CD4-positive, alpha-beta T cell treated with Interleukin-6 at 100 ng/mL for 8 hours (primary cell): ENCODE results near the gene NMT2.

ENCODE experiments used
- DNase-seq: peaks from one replicate; pipeline ENCODE4 v3.0.0-alpha.2; 2020; ENCODE audit warnings: mixed read lengths, low spot score

NMT2 gene

DNA sequence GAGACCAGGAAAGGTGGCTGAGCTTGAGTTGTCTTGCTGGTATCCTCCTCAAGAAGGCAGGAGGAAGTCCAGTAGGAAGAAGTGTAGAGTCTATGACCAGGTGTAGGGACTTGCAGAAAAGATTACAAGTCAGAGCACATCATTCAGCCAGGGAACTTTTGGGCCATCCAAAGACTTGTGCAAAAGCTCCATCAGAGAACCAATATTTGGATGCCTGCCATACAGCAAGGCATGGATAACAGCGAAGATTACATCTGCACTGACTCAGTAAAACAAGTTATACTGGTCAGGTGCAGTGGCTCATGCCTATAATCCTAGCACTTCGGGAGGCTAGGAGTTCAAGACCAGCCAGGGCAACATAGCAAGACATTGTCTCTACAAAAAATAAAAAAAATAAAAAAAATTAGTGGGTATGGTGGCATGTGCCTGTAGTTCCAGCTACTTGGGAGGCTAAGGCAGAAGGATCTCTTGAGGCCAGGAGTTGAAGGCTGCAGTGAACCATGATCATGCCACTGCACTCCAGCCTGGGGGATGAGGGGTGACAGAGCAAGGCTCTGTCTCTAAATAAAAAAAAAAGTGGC, 13.2 kb upstream of the NMT2 start:
- DNase-seq = no peak

DNA sequence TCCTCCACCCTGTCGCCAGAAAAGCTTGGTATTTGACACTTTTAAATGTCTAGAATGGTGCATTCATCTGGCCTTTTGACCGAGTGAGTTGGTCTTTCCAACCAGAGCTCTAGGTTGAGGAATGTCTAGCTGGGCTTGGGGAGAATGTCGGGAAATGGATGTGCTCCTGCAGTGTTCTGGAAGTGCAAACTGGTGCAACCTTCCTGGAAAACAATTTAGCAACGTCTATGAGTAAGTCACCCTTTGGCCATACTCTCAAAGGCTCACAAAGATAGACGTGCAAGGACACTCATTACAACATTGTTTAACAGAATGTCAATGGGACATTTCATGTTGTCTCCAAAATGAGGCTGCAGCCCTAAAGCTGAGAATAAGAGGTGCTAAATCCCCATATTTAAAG, 12.2 kb upstream of the NMT2 start:
- DNase-seq = no peak

DNA sequence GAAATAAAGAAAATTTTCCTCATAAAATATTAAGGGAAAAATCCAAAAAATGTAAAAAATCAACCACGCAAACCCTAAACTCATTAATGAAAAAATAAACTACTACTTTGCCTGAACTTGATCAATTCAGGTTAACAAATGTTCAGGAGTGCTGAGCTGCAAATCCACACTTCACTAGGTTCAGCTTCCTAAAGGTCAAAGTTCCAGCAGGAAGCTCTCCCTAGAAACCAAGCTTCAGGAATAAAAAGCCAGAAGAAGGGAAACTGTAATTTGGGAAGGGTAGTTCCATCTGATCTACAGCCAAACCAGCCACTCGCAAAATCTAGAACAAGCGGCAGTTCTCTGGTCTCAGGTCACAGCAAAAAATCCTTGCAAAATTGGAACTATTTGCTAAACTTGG, 7.8 kb upstream of the NMT2 start:
- no peak for DNase-seq

DNA sequence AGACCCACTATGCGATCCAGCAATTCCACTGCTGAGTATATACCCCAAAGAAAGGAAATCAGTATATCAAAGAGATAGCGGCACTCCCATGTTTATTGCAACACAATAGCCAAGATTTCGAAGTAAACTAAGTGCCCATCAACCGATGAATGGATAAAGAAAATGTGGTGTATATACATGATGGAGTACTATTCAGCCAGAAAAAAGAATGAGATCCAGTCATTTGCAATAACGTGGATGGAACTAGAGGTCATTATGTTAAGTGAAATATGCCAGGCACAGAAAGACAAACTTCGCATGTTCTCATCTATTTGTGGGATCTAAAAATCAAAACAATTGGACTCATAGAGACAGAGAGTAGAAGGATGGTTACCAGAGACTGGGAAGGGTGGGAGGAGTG, 7.1 kb upstream of the NMT2 start:
- no peak for DNase-seq

DNA sequence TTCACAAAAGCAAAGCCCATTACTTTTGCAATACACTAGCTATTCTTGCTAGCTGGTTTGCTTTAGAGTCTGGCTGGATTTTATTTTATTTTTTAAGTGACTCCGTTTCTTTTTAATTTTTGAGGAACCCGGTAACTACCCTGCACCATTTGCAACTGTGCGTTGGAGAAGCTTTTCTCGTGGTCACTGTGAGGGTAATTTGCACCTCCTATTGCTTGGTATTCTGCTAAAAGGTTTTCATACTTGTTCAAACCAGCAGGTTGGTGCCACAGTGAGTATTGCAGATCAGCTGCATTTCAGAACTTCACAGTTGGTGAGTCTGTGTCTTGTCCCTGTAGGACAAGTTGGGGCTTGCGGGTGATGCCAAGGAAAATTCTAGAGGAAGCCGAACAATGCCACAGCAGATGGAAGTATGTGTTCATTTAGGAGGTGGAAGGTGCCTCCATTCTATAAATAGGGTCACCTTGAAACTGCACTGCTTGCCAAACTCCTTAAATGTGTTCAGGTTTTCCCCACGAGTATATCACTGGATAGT, 3.9 kb upstream of the NMT2 start:
- no peak for DNase-seq

DNA sequence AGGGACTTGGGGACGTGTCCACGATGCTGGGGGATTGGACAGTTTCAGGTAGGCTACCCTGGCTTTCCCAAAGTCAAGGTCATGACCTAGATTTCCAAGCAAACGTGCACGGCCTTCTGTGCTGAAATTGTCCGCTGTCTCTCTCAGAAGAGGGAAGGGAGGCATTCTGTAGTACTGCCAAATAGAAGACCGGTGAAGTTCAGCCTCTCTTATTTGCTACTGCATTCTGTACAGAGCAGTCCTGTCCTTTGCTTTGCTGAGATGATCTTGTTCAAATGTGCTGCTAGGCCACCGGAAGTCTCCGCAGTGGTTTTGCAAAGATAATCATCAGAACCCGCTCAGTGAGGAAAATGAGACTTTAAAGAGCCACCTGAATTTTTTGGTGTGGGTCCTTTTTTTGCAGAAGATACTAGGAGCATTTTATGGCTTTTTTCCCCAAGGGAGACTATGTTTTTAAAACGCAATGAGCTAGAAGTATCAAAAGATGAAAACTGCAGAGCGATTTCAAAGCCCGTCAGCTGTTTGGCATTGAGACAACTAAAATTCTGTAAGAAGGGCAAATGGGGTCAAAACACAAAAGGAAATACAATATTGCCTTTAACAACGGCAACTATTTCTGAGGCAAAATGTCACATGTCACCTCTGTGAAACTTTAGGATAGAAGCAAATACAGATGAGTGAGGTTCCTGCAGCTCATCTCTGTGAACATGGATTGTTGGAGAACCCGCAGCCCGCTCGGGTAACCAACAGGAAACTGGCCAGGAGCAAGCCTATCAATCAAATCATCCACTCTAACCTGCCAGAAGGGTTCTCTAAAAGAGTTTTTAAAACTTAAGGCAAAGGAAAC, 1.3 kb upstream of the NMT2 start:
- DNase-seq = peak; percentile 76

DNA sequence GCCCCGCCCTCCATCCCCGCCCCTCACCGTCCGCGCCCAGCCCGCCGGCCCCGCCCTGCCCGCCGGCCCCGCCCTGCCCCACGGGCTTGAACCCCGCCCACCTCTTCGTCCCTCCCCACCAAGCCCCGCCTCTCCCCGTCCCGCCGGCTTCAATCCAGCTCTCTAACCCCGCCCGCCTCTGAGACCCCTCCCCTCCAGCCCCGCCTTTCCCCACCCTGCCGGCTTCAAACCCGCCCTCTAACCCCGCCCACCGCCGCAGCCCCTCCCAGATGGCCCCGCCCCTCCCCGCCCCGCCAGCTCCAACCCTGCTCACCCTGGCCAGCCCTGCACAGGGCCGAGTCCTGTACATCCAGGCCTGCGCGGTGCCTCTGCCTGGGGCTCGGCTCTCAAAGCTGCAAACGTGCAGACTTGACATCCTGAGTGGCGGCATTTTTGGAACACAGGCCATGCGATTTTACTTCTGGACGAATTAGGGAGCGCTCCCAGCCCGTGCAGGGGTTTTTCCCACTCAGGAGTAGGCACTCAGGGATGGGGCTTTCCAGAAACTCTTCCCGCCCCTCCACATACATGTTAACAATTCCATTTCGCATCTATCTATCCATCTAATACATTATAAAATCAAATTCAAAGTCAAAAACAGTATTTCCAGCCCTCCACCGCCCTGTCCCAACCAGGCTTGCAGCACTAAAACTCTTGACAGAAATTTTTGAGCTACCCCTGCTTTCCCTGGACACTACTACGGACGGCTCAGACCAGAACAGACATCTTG, 477 bp upstream of the NMT2 start:
- DNase-seq = peak; percentile 98

DNA sequence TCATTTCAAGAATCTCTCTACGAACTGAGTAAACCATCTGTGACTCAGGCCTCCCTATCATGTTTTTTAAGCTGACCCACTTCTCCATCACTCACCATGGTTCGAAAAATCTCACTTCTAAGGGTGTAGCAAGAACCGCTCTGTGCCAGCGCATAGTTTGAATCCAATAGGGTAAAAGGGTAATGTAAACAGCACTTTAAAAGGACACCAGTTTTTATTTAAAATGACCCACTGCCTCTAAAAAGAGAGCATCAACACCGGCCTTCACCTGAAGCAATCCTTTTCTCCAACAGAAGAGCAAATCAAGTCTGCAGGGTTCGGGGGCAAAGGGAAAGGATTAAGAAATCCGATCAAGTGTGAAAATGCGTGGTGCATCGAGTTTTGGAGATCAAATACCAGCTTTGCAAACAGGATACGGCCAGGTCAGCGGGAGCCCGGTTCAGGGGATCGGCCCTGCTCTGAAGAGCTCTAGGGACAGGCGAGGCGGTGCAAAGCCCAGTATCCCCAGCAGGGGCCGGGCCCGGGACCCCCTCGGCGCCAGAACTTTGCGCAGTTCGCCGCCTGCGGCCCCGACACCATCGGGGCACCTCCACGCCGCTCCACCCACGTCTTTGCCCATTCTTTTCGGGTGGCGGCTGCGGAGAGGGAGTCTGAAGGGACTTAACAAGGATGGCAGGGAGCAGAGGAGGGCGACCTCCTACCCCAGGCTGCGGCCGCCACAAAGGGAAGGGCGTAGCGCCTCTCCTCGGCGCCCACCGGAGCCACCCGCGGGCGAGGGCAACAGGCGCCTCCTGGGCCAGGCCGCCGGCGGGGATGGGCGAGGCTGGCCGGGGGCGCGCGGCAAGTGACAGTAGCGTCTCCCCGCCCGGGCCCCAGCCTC, 842 bp downstream of the NMT2 start:
- DNase-seq = peak; percentile 32

DNA sequence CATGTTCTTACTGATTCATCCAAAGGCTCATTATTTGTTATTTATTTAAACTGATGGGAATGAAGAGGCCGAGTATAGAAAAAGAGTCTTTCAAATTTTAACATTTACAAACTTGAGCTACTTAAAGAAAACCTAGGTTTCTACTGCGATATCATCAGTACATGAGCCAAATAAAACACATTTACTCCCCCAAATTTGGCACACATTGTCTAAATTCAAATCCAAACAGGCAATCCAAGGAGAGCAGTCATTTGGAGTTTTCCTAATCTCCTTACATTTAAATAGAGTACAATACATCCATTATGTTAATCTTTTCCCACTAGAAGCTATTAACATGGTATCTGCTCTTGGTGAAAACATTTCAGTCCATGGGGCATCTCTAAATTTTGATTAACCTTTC, 2.2 kb downstream of the NMT2 start:
- no peak for DNase-seq

DNA sequence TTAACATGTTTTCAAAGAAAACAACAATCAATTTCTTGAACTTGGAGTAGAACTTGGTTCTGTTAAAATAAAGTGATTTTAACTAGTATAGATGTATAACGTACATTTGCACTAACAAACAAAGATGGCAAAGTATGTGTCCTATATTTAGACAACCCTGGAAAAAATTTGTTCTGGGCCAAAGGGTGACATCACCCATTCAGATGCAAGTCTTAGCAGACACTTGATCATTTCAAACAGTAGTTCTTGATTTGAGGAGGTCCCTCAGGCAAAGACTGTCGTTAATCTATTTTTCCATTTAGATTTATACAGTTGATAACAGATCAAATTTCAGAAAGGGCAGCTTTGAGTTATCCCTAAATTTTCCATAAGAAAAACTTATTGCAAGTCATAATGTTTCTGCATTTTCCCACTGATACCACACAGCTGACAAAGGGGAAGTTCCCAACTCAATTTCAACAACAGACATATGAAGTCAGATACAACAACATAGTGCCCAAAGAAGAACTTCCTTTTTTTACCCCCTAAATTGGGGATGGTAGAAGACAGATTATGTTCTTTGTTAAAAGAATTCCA, 5.2 kb downstream of the NMT2 start:
- no peak for DNase-seq

DNA sequence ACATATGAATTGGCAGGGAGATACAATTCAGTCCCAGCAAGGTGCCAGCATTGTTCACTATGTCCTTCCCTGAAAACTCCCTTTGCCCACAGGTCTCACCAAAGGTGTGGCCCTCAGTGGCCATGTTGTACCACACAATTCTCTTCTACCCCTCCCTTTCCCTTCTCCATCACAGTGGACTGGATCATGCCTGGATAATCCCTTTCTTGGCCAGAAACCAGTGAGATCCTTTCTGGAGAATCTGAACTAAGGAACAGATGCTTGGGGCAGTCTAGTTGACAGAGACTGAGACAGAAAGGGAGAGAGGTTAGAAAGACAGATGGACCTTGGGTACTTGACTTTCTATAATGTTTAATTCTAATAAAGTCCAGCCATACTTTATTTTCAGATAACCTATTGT, 9.5 kb downstream of the NMT2 start:
- DNase-seq = no peak

DNA sequence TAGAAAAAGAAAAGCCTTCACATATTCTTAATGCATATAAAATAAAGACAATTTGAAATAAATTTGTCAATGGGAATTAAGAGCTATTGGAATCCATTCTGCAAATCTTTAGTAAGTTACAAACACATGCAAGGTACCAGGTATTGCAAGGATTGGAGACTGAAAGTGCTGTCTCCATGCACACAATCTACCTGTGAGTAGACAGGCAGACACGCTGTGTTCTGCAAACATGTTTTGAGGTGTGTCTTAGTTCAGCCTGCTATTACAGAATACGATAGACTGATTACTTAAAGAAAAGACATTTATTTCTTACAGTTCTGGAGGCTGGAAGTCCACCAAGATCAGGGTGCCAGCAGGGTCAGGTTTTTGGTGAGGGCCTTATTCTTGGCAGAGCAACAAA, 10.0 kb downstream of the NMT2 start:
- no peak for DNase-seq

DNA sequence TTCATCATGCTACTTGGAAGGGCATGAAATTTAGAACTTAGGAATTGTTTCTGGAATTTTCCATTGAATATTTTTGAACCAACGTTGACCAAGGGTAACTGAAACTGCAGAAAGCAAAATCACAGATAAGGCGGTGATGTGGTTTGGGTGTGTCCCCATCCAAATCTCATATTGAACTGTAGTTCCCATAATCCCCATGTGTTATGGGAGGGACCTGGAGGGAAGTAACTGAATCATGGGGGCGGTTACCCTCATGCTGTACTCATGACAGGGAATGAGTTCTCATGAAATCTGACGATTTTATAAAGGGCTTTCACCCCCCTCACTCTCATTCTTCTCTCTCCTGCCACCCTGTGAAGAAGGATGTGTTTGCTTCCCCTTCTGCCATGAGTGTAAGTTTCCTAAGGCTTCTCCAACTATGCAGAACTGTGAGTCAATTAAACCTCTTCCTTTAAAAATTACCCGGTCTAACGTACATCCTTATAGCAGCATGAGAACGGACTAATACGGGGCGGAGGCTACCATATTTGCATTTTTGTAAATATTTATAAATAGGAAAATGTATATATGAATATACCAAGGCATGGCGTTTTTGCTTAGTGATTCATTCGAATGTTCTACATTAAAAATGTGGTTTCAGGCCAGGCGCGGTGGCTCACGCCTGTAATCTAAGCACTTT, 12.4 kb downstream of the NMT2 start:
- no peak for DNase-seq

DNA sequence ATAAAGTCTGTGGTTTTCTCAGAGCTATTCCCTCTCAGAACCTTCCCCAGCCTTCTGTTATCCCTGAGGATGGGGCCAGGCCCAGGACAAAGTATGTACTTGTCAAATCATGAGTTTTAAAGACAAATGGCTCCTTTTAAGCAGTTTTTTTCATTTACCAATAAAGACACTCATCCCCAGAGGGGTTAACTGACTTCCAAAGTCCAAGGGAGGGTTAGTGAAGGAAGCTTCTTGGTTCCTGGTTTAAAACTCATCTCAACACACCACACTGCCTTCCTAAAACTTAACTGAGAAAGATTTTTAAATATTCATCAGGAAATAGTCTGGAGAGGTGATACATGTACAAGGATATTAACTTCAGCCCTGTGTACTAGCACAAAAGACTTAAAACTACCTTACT, 15.9 kb downstream of the NMT2 start:
- DNase-seq = no peak

DNA sequence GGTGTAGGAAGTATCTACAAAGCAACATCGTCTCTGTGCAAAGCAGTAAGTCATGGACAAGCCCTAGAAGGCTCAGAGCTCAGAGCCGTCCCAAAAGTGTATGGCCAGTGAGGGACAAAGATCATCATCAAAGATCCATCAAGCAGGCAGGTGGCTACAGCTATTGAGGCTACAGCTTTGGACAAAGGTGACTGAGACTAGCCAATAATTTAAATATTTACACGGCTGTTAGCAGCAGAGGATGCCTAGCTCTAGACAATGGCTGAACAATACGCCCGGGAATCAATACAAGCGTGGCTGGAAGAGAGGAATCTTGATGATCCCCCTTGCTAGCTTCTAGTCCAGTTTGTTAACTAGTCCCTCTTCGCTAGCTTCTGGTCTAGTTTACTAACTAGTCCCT, 17.9 kb downstream of the NMT2 start:
- DNase-seq = no peak

DNA sequence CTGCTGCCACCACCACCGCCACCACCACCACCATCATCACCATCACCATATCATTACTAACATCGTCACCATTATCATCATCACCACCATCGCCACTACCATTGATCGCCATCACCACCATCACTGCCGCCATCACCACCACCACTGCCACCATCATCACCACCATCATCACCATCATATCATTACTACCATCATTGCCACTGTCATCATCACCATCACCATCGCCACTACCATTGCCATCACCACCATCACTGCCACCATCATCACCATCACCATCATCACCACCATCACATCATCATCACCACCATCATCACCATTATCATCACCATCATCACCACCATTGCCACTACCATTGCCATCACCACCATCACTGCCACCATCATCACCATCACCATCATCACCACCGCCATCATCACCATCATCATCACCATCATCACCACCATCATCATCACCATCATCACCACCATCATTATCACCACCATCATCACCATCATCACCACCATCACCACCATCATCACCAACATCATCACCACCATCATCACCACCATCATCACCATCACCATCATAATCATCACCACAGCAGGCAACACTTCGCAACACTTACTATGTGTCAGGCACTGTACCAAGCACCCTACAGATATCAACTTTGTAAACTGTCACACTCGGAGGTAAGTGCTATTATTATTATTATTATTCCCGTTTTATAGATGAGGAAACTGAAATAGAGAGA, 19.3 kb downstream of the NMT2 start:
- no peak for DNase-seq

DNA sequence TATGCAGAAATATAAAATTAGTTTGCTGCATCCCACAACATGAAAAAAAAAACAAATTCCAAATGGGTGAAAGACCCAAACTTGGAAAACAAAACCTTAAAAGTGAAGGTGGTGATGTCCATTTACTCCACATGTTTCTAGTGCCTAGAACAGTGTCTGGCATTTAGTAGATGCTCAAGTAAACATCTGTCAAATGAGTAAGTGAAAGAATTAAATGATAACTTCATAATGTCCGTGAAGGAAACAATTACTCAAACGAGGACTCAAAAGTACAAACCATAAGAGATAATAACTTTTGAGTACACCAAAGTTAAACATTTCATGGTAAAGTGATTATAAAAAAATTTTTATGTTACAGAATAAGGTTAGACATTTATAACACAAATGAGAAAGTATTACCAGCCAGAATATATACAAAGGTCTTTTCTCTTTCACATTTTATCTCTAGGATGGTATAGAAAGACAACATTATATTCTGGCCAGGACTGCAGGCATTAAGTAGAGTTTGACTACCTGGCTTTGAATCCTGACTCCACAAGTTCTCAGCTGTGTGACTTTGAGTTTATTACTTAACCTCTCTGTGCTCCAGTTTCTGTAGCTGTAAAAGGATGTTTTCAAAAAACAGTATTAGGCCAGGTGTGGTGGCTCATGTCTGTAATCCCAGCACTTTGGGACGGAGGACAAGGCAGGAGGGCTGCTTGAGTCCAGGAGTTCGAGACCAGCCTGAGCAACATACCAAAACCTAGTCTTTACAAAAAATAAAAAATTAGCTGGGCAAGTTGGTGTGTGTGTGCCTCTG, 20.7 kb downstream of the NMT2 start:
- DNase-seq = no peak

DNA sequence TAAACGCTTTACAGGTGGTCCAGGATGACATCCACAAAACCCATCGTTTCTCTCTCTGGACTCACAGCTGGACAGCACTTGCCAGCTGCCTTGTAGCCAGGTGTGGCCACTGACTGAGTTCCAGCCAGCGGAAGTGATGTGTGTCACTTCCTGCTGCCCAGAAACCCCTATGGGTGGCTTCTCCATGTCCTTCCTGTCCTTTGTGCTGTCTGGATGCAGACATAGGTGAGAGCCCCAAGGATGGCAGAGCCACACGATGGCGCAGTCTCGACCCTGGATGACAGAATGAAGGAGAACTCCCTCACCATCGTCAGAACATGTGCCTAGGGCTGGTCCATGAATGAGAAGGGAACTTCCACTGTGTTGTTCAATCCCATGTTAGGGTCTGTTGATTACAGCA, 22.1 kb downstream of the NMT2 start:
- no peak for DNase-seq

DNA sequence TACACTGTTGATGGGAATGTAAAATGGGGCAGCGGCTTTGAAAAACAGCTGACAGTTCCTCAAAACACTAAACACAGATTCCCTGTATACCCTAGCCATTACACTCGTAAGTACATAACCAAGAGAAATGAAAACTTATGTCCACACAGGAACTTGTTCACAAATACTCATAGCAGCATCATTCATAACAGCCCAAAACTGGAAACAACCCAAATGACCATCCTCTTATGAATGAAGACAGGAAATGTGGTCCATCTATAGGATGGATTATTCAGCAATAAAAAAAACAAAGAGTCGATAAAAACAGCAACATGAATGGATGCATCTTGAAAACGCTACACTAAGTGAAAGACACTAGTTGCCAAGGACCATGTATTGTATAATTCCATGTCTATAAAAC, 23.7 kb downstream of the NMT2 start:
- DNase-seq = no peak
